Measurements from ENCODE around the gene RNF2.

DNA sequence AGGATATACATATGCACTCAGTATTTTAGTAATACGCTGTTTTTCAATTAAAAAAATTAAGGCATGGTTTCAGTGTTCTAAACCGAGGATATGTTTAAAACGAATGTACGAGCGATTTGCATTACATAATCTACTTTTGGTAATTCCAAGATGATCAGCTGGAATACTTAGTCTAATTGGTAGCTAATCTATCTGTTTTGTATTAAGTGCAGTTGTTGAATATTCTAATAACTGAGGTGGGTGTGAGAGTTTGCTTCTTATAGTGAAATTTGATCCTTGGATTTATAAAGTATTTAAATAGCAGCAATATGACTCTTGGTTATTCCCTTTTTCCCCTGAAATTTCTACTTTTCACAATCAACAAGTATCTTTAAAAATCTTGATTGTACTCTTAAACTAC lies 1.3 kb downstream of the RNF2 start:
- TF ChIP-seq POLR2AphosphoS5 (IDR thresholded peaks at IDR 0.05; ENCODE audit: insufficient read depth in 1 of 2, low read depth in 1 of 2): no peak
- TF ChIP-seq POLR2A (IDR thresholded peaks at IDR 0.05): no peak
